ENCODE results near the gene NMT1. TPM values are rescaled to one million over a fixed set of nuclear protein-coding genes. Genes with fewer than 3 reads are reported as not detected.
A peak's percentile ranks its signal among the peaks of the same experiment; 100 is the strongest.

Gene NMT1
- total RNA-seq, 5 donors from 2014 or later (not counting 1 experiment from before 2014, with no cell fraction given) = 79.5 to 139 (median 125) TPM

DNA sequence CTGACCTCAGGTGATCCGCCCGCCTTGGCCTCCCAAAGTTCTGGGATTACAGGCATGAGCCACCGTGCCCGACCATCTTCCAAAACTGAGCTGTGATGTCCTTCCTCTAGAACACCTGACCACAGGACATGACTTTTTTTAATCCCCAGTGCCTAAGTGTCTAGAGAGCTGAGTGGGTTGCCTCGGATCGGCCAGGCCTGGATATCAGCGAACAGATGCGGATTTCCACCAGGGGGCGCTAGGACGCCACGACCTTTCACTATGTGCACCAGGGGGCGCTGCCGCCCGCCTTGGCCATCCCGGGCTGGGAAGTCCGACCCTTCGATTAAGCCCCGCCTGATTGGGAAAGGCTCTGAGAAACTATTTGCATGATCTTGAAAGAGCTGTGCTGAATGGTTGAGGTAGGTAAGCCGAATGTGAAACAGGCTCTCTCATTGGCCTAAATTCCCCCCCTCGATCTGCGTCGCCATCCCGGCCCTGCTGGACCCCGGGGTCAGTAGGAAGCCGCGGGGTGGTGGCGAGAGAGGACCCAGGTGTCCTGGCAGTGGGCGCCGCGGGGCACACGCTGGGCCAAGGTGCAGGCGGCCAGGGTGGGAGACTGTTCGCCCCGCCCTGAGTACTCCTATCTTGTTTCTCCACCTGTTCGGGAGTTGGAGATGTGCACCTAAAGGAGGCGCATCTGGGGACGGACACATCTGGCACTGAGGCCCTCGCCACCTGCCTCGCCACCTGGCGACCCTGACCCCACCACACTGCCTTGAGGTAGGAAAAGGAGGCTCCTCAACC, 74.3 kb downstream of the NMT1 start, which contains the start of gene ACBD4:
TSS of gene ACBD4 (plus strand) at position 496 of the 786 bp plus-strand sequence. CDS start 458 bp downstream, outside the sequence.
- Histone ChIP-seq H3K36me3 (ENCODE audit: control insufficient read depth in 2 of 2, extremely low read depth in 1 of 2, insufficient read depth in 1 of 2, low read length in 1 of 2) (peaks cover 0 to 5% of the 10 kb centered on the region in 2 donors), H3K4me3 (ENCODE audit: control insufficient read depth in 1 of 2, extremely low read depth in 1 of 2, low read length in 1 of 2) (peak within 1 kb of the TSS; percentile 64 to 80), H3K4me1 (ENCODE audit: control insufficient read depth in 1 of 2, extremely low read depth in 1 of 2, insufficient read depth in 2 of 2, low read length in 2 of 2) (peaks cover 0 to 33% of the 10 kb centered on the region in 2 experiments), H3K9me3 (no peaks in the 10 kb centered on the region), H3K27ac (ENCODE audit: low read length) (peak within 1 kb of the TSS; percentile 40), H3K27me3 (replicated peaks in 1 of 2; ENCODE audit: control insufficient read depth in 2 of 2, extremely low read depth in 1 of 2, insufficient read depth in 2 of 2, low read length in 1 of 2) (peaks cover 0 to 15% of the 10 kb centered on the region in 2 experiments)
- WGBS (ENCODE audit: insufficient coverage) = 7% methylated on average over 29 of the region's 40 CpGs
- peak; percentile 92 to 99 (median 96) for DNase-seq
- ATAC-seq (replicated peaks in 1 of 4) = peak; percentile 84 to 86 (median 85)
- Mint-ChIP-seq H3K27me3 (no peaks in the 10 kb centered on the region), H3K9me3 (no peaks in the 10 kb centered on the region), H3K4me3 (peak within 1 kb of the TSS; percentile 84 to 88 (median 84)), H3K36me3 (peaks cover 2% of the 10 kb centered on the region), H3K4me1 (peaks cover 17 to 23% (median 22%) of the 10 kb centered on the region in 3 donors), H3K27ac (peak within 1 kb of the TSS; percentile 78 to 86)
- ChIA-PET CTCF (interaction anchor here (0.6 to 4.8 kb wide), 53 partner anchors 9 to 1071 kb away, joined by 3 to 277 read pairs (median 5); partner anchors contain the start of genes HEXIM1 (in 2 of the 2), HEXIM2 (in 2 of the 2) and NMT1 (in 1 of the 2)), POLR2A (interaction anchor here (0.6 to 1.3 kb wide), 6 partner anchors 13 to 1767 kb away, joined by 3 to 18 read pairs (median 5); partner anchors contain the start of gene HEXIM1 (in 2 of the 2))

DNA sequence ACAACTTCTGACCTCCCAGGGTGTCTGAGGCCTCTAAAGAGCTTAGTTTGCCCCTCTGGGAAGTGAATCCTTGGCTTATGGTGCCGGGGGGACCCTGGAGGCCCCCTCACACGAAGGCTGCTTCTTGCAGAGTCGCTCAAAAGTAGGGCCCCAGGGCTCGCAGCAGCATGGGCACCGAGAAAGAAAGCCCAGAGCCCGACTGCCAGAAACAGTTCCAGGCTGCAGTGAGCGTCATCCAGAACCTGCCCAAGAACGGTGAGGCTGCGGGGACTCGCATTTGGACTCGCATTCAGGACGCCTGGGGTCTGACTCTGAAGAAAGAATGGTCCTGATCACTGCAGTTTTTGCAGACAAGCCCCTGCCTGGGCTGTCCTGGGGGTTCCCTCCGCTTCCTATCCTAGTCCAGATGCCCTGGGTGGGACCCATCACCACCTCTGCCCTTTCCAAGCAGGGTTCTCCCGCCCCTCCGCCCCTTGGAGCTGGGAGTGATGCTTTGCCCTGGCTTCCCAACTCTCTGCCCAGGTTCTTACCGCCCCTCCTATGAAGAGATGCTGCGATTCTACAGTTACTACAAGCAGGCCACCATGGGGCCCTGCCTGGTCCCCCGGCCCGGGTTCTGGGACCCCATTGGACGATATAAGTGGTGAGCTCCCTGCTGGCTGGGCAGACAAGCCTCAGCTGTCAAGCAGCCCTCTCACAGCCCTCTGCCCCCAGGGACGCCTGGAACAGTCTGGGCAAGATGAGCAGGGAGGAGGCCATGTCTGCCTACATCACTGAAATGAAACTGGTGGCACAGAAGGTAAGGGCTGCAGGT, 75.1 kb downstream of the NMT1 start:
- DNase-seq (no peak), ATAC-seq (replicated peaks in 1 of 4) (no peak)
- H3K9me3 ChIP-seq = no peaks in the 10 kb centered on the region
- WGBS (ENCODE audit: insufficient coverage) = 63% methylated on average over 19 of the region's 21 CpGs
- H3K4me3 ChIP-seq (ENCODE audit: control insufficient read depth in 1 of 2, extremely low read depth in 1 of 2, low read length in 1 of 2) = peak overlapping the region; percentile 64 to 80
- H3K36me3 Mint-ChIP-seq = peaks cover 2% of the 10 kb centered on the region
- ChIA-PET POLR2A (interaction anchor here (0.6 to 1.3 kb wide), 5 partner anchors 12 to 1768 kb away, joined by 3 to 18 read pairs (median 6); partner anchors contain the start of gene HEXIM1 (in 2 of the 2)), CTCF (interaction anchor here (0.6 to 4.8 kb wide), 51 partner anchors 8 to 569 kb away, joined by 3 to 277 read pairs (median 5); partner anchors contain the start of genes HEXIM1 (in 2 of the 2), HEXIM2 (in 2 of the 2) and NMT1 (in 1 of the 2))
- peak overlapping the region; percentile 78 to 86 for H3K27ac Mint-ChIP-seq
- H3K27ac ChIP-seq (ENCODE audit: low read length) = peak overlapping the region; percentile 40
- H3K4me1 ChIP-seq (ENCODE audit: control insufficient read depth in 1 of 2, extremely low read depth in 1 of 2, insufficient read depth in 2 of 2, low read length in 2 of 2) = peaks cover 0 to 35% of the 10 kb centered on the region in 2 experiments
- peaks cover 0 to 5% of the 10 kb centered on the region in 2 donors for H3K36me3 ChIP-seq (ENCODE audit: control insufficient read depth in 2 of 2, extremely low read depth in 1 of 2, insufficient read depth in 1 of 2, low read length in 1 of 2)
- peaks cover 0 to 7% of the 10 kb centered on the region in 2 experiments for H3K27me3 ChIP-seq (replicated peaks in 1 of 2; ENCODE audit: control insufficient read depth in 2 of 2, extremely low read depth in 1 of 2, insufficient read depth in 2 of 2, low read length in 1 of 2)
- H3K4me1 Mint-ChIP-seq = peaks cover 21 to 29% (median 27%) of the 10 kb centered on the region in 3 donors
- no peaks in the 10 kb centered on the region for H3K27me3 Mint-ChIP-seq
- no peaks in the 10 kb centered on the region for H3K9me3 Mint-ChIP-seq
- peak overlapping the region; percentile 84 to 88 (median 84) for H3K4me3 Mint-ChIP-seq

DNA sequence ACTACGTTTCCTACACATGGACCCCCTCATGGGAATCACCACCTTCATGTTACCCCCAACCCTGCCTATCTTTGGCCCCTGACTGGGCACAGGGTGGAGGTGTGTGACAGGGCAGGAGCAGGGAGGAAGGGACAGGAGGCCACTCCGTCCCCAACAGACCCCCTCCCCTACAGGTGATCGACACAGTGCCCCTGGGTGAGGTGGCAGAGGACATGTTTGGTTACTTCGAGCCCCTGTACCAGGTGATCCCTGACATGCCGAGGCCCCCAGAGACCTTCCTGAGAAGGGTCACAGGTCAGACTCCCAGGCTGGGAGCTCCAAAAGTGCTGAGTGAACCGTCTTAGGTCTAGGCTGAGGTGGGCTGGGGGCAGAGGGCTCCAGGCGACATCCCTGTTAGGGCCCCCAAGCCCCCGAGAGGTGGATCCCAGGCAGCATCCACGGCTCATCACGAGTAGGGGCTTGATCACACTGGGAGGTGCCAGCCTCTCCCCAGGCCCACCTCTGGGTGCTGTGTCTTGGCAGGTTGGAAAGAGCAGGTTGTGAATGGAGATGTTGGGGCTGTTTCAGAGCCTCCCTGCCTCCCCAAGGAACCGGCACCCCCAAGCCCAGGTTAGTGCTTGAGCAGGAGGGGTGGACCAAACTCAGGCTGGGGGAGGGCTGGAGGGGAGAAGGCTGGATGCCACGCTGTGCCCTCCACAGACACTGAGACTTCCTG, 75.9 kb downstream of the NMT1 start:
- POLR2A ChIA-PET = no interaction called here
- Histone ChIP-seq H3K4me3 (ENCODE audit: control insufficient read depth in 1 of 2, extremely low read depth in 1 of 2, low read length in 1 of 2) (no peak overlapping the region), H3K4me1 (ENCODE audit: control insufficient read depth in 1 of 2, extremely low read depth in 1 of 2, insufficient read depth in 2 of 2, low read length in 2 of 2) (peaks cover 0 to 32% of the 10 kb centered on the region in 2 experiments), H3K9me3 (no peaks in the 10 kb centered on the region), H3K36me3 (ENCODE audit: control insufficient read depth in 2 of 2, extremely low read depth in 1 of 2, insufficient read depth in 1 of 2, low read length in 1 of 2) (peaks cover 0 to 5% of the 10 kb centered on the region in 2 donors), H3K27me3 (replicated peaks in 1 of 2; ENCODE audit: control insufficient read depth in 2 of 2, extremely low read depth in 1 of 2, insufficient read depth in 2 of 2, low read length in 1 of 2) (no peaks in the 10 kb centered on the region), H3K27ac (ENCODE audit: low read length) (no peak overlapping the region)
- peaks cover 27 to 32% (median 32%) of the 10 kb centered on the region in 3 donors for H3K4me1 Mint-ChIP-seq
- DNase-seq (no peak), ATAC-seq (replicated peaks in 1 of 4) (no peak)
- CTCF ChIA-PET = interaction anchor here in 1 of 2 donors (1.1 to 4.8 kb wide), 2 partner anchors 14 to 79 kb away, joined by 4 to 277 read pairs; partner anchors contain the start of gene HEXIM1
- H3K4me3 Mint-ChIP-seq = peak overlapping the region; percentile 84 to 88 (median 84)
- no peaks in the 10 kb centered on the region for H3K27me3 Mint-ChIP-seq
- no peak overlapping the region for H3K27ac Mint-ChIP-seq
- H3K36me3 Mint-ChIP-seq = peaks cover 2% of the 10 kb centered on the region
- 95% methylated on average over 9 of the region's 12 CpGs for WGBS (ENCODE audit: insufficient coverage)
- H3K9me3 Mint-ChIP-seq = no peaks in the 10 kb centered on the region

- DNase-seq (no peak), ATAC-seq (replicated peaks in 1 of 4) (no peak)
- 95% methylated on average over 10 of the region's 11 CpGs for WGBS (ENCODE audit: insufficient coverage)
- H3K27ac Mint-ChIP-seq = no peak overlapping the region
- H3K4me1 ChIP-seq (ENCODE audit: control insufficient read depth in 1 of 2, extremely low read depth in 1 of 2, insufficient read depth in 2 of 2, low read length in 2 of 2) = peaks cover 0 to 29% of the 10 kb centered on the region in 2 experiments
- H3K36me3 Mint-ChIP-seq = peaks cover 2% of the 10 kb centered on the region
- H3K27me3 Mint-ChIP-seq = no peaks in the 10 kb centered on the region
- no peaks in the 10 kb centered on the region for H3K27me3 ChIP-seq (replicated peaks in 1 of 2; ENCODE audit: control insufficient read depth in 2 of 2, extremely low read depth in 1 of 2, insufficient read depth in 2 of 2, low read length in 1 of 2)
- no peak overlapping the region for H3K27ac ChIP-seq (ENCODE audit: low read length)
- no peaks in the 10 kb centered on the region for H3K9me3 ChIP-seq
- no peaks in the 10 kb centered on the region for H3K9me3 Mint-ChIP-seq
- H3K36me3 ChIP-seq (ENCODE audit: control insufficient read depth in 2 of 2, extremely low read depth in 1 of 2, insufficient read depth in 1 of 2, low read length in 1 of 2) = peaks cover 0 to 5% of the 10 kb centered on the region in 2 donors
- no peak overlapping the region for H3K4me3 ChIP-seq (ENCODE audit: control insufficient read depth in 1 of 2, extremely low read depth in 1 of 2, low read length in 1 of 2)
- POLR2A ChIA-PET = interaction anchor here in 1 of 2 donors (0.6 kb wide), 2 partner anchors 57 to 87 kb away, joined by 8 read pairs; no protein-coding TSS in a partner anchor
- H3K4me1 Mint-ChIP-seq = peaks cover 27 to 34% (median 32%) of the 10 kb centered on the region in 3 donors
- peak overlapping the region in 1 of 3 donors; percentile 24 for H3K4me3 Mint-ChIP-seq
- CTCF ChIA-PET = interaction anchor here (0.7 to 4.8 kb wide), 3 partner anchors 13 to 79 kb away, joined by 4 to 277 read pairs (median 6); partner anchors contain the start of gene HEXIM1 (in 1 of the 2)
Measured at GRCh38 chr17:45137561-45138305, 76.6 kb downstream of the NMT1 start.

- 93% methylated on average over 9 of the region's 14 CpGs for WGBS (ENCODE audit: insufficient coverage)
- H3K4me3 ChIP-seq (ENCODE audit: control insufficient read depth in 1 of 2, extremely low read depth in 1 of 2, low read length in 1 of 2) = no peak overlapping the region
- H3K27me3 ChIP-seq (replicated peaks in 1 of 2; ENCODE audit: control insufficient read depth in 2 of 2, extremely low read depth in 1 of 2, insufficient read depth in 2 of 2, low read length in 1 of 2) = no peaks in the 10 kb centered on the region
- CTCF ChIA-PET = interaction anchor here in 1 of 2 donors (0.6 to 0.7 kb wide), 2 partner anchors 58 to 153 kb away, joined by 3 to 6 read pairs; no protein-coding TSS in a partner anchor
- Mint-ChIP-seq H3K36me3 (peaks cover 2% of the 10 kb centered on the region), H3K9me3 (no peaks in the 10 kb centered on the region), H3K4me1 (peaks cover 30 to 38% (median 33%) of the 10 kb centered on the region in 3 donors), H3K4me3 (no peak overlapping the region), H3K27me3 (no peaks in the 10 kb centered on the region), H3K27ac (no peak overlapping the region)
- H3K4me1 ChIP-seq (ENCODE audit: control insufficient read depth in 1 of 2, extremely low read depth in 1 of 2, insufficient read depth in 2 of 2, low read length in 2 of 2) = peaks cover 2 to 30% of the 10 kb centered on the region in 2 experiments
- H3K27ac ChIP-seq (ENCODE audit: low read length) = no peak overlapping the region
- peaks cover 0 to 5% of the 10 kb centered on the region in 2 donors for H3K36me3 ChIP-seq (ENCODE audit: control insufficient read depth in 2 of 2, extremely low read depth in 1 of 2, insufficient read depth in 1 of 2, low read length in 1 of 2)
- POLR2A ChIA-PET = interaction anchor here in 1 of 2 donors (0.8 kb wide), 1 partner anchor 9 kb away, joined by 3 read pairs; the partner anchor contains the start of gene HEXIM1
- DNase-seq (no peak), ATAC-seq (replicated peaks in 1 of 4) (no peak)
- no peaks in the 10 kb centered on the region for H3K9me3 ChIP-seq
Measured at GRCh38 chr17:45138911-45139532, 77.9 kb downstream of the NMT1 start.
